RKO (cell line): ENCODE measurements around the gene EEF1A2.
"Not testable (repeated sequence)": the region's sequence is repeated elsewhere in the genome, so short reads cannot be mapped to it uniquely, and the experiment has no call there.

ENCODE experiments used
- DNase-seq: peaks from one replicate; pipeline ENCODE4 v3.0.0-alpha.2; 2016; ENCODE audit warnings: low spot score

Gene EEF1A2

GRCh38 chr20:63487116-63487764, 11.6 kb downstream of the EEF1A2 start:
- no peak for DNase-seq

DNA sequence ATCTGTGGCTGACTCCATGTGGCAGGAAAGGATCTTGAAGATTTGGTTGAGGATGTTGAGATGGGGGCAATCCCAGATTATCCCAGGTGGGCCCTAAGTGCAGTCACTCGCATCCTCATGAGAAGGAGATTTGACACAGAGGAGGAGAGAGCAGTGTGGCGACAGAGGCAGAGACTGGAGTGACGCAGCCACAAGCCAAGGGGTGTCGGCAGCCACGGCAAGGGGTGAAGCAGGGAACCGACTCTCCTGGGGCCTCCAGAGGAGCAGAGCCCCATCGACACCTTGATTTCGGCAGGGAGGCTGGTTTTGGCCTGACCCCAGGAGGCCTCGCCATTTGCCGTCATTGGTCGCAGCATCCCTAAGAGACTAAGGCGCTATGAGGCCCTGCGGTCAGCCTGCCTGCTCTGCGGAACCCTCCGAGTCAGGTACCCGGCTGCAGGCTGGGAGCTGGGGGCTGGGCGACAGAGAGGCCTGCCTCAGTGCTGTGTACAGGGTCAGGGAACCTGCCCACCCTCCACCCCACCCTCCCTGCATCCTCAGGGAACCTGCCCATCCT, 12.5 kb downstream of the EEF1A2 start:
- no peak for DNase-seq

GRCh38 chr20:63484651-63485403, 14.1 kb downstream of the EEF1A2 start:
- no peak for DNase-seq

GRCh38 chr20:63484236-63484635, 14.6 kb downstream of the EEF1A2 start:
- no peak for DNase-seq

DNA sequence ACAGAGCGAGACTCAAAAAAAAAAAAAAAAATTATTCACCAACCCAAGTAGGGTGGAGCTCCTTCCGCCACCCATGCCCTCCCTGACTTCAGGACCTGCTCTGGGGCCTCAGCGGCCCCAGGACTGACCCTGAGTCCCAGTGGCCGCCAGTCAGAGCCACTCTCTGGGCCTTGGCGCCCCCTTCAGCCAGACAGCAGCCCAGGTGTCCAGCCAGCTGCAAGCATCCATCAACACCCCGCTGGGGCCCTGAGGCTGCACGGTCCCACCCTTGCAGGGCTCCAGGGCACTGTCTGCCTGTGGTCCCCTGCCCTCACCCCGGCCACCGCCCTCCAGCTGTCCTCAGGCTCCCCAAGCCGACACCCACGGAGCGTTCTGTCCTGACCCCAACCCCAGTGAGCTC, 15.0 kb downstream of the EEF1A2 start:
- DNase-seq = no peak

- DNase-seq = no peak
Observed at GRCh38 chr20:63482021-63482587, 16.8 kb downstream of the EEF1A2 start.

DNA sequence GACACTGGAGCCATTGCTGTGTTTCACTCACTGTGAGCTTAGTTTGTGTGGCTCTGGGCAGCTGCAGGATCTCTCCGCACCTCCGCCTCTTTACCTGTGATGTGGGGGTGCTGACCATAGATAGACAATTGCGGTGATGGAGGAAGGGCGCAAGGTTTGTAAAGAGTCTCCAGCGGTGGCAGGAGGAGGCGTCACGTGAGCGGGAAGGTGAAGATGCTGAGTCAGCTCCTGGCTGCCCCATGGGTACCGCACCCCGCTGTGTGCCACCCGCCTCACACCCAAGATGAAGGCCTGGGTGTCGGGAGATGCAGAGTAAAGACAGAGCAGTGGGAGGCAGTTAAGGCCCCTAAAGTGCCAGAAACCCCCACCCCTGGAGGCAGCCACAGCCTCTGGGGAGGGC, 17.4 kb downstream of the EEF1A2 start:
- DNase-seq = no peak

GRCh38 chr20:63479695-63480419, 19.0 kb downstream of the EEF1A2 start:
- not testable (repeated sequence) for DNase-seq

DNA sequence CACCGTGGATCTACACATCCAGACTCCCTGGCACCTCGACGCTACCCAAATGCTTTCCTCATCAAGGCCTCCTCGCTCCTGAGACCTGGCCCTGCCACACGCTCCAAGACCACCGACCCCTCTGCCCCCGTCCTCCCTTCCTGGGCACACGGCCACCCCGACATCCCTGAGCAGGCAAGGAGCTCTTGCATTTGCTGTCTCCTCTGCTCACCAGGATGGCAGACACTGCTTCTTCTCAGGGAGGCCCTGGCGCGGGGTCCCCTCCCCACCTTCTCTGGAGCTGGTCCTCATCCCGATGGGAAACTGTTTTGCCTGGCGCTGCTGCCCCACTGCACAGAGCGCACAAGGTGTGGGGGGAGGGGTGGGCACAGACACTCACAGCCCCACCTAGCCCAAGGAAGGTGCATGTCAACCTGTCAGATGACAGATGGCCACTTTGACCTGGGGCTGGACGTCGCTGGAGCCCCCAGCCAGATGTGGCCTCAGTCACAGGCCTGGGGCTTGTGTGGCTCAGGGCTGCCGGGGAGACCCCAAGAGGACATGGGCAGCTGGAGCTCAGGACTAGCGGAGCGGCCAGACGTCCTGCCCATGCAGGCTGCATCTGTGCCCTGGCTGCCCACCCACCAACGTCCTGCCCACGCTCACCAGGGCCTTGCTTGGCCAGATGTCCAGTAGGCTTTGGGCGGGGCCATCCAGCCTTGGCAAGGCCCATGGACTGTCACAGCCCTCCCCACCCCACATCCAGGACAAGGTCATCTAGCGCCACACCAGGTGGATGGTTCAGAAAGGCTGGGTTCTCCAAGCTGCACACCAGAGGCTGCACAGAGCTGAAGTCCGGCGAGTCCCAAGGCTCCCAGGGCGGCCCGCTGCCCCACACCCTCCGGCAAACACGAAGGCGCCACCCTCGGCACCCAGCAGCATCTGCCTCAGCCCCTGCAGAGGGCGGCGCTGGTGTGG, 20.3 kb downstream of the EEF1A2 start:
- DNase-seq = no peak

GRCh38 chr20:63477944-63478343, 20.9 kb downstream of the EEF1A2 start:
- DNase-seq = no peak

DNA sequence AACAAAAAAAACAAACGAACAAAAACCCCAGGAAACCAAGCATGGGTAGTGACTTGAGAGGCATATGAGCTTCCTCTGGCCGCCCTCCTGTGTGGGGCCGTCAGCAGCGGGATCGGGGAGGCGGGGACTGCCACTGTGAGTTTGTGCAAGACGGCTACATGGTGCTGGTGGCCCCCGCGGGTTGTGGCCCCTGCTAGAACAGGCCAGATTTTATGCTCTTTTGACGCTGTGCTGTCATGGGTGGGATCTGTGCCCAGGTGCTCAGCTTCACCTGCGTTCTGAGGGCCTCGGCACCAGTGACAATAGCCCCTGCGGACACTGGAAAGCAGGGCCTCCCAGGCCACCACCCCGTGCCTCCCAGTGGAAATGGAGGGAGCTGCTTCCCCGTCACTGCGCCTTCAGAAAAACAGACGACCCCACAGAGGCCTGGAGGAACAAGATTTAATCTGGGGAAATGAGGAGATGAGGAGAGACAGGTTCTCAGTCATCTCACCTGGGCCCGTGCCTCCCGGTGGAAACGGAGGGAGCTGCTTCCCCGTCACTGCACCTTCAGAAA, 21.7 kb downstream of the EEF1A2 start:
- no peak for DNase-seq

DNA sequence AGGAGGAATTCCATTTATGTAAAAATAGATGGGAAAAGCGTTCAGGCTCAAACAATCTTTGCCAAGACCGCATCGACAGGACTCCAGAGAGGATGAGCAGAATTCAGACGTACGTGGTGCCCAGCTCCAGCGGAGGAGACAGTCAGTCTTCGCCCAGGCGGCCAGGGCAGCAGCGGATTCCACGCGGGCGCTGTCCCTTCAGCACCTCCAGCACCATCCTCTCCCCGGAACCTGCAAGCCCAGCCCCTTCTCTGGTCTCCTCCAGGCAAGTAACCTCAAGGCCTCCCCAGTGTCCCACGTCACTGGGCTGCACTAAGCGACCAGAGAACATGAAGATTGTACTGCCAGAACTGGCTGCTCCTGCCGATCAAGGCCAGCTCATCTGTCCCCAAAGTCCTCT, 23.7 kb downstream of the EEF1A2 start:
- no peak for DNase-seq

DNA sequence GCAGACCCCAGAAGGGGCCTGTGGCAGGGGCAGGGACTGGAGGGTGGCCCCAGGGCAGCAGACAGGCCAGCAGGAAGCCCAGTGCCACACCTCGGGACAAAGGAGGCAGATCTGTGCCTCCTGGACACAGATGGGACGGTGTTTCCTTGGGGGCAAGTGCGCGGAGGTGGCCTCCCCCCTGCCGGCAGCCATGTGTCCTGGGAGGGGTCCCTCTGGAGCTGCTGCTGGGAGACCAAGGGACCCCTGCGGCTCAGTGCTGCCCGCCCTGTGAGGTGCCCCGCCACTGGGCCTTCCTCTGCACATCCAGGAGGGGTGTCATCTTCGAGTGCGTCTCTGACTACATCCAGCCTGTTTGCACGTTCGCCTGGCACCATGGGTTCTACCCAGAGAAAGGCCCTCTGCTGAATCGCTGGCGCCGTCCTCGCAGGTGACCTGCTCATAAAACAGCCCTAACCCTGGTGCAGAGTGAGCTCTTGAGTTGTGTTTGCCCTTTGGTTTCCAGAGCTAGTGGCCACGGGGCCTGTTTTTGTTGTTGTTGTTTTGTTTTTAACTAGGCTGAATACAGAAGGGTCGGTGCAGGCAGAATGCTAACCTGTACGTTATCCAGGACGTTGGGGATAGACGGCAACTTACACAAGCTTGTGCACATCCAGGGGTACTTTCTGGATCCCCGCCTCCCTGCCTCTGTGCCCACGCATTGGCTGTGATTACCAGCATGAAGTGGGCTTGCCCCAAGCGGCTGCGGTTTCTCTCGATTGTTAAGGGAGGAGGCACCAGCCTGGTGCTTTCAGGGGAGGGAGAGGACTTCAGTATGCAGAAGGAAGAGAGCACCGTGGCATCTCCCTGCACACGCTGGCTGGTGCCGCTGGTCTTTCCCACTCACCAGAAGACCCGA, 25.1 kb downstream of the EEF1A2 start:
- no peak for DNase-seq

- DNase-seq = no peak
Observed at GRCh38 chr20:63472862-63473390, 26.0 kb downstream of the EEF1A2 start.

DNA sequence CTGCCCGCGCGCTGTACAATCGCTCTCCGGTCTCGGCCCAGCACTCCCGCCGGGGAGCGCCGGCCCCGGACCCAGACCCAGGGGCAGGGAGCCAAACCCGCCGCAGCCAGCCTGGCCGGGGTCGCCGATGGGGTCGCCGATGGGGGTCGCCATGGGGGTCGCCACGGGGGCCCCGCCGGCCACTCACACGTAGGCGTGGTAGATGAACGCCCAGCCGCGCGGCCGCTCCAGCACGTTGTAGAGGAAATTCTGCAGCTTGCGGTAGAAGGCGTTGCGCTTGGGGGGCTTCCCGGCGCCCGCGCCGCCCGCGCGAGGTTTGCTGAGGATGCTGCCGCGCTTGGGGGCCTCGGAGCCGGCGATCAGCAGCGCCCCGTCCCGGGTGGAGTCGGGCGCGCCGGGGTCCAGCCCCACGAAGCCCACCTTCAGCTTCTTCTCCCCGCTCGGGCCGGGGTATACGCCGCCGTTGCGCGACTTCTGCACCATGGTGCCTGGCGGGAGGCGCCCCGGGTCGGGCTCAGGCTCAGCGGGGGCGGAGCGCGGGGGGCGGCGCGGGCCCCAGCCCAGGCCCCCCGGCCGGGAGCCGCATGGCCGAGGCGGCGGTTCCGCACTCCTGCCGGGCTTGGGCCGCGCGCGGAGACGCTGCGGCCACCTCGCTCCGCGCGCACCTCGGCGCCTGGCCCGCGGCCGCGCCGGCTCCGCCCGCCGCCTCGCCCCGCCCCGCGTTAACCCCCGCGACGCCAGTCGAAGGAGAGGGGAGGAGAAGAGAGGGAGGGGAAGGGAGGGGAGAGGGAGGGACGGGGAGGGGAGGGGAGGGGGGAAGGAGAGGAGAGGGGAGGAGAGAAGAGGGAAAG, 26.7 kb downstream of the EEF1A2 start, which contains the start of gene KCNQ2:
Gene KCNQ2 (minus strand): TSS at position 675 of the 851 bp plus-strand sequence. CDS start 192 bp downstream, at position 483.
- no peak for DNase-seq

- no peak for DNase-seq
Observed at GRCh38 chr20:63471717-63471980, 27.2 kb downstream of the EEF1A2 start.

DNA sequence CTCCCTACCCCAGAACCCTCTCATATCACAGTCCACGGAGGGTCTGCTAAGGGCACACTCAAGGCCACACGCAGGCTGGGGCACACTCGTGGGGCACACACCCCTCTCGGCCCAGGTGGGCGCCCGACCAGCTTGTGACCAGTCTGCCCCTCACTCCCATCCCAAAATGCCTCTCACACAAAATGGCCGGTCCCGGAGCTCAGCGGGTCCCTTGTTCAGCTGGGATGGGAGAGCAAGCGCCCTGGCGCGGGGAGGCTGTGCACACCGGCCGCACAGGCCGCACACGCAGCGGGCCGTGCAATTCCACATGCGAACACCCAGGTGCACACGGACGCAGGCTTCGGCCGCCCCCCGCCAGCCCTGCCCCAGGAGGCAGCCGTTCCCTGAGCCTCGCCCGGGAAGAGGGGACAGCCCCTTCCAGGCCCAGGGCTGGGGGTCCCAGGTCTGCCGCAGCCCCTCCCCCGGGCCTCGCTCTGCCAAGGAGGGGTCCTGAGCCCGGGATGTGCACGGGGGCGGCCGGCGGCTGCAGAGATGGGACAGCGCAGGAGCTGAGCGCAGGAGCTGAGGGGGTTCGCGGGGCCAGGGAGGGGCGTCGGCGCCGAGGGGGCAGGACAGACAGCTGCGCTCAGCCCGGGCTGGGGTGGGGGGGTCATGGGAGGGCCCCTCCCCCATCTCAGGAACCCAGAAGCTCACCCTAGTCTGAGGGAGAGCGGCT, 27.7 kb downstream of the EEF1A2 start:
- DNase-seq = no peak

DNA sequence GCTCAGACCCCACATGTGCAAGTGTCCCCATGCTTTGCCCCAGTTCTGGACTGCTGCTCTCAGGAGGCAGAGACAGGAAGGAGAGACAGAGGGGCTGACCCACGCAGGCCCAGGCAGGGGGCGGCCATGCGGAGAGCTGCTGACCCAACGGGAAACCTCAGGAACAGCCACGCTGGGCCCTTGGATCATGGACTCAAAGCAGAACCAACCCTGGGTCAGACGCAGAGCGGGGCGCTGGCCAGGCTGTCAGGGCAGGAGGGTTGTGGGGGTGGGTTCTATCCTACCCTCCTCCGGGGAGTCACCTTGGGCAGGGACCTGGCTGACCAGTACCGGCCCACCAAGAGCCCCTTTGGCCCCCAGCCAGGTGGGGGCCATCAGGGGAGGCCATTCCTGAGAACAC, 28.5 kb downstream of the EEF1A2 start:
- no peak for DNase-seq
